GM12878 (cell line): ENCODE results near the gene ZNF232. TPM values are rescaled to one million over a fixed set of nuclear protein-coding genes. Genes with fewer than 3 reads are reported as not detected.

ENCODE experiments used
- ATF7 ChIP-seq: fragments of 450-650 bp; IDR thresholded peaks from 2 replicates; pipeline ENCODE4 v1.6.1; 2016; ENCODE audit warnings: low read depth, mild to moderate bottlenecking
- CEBPZ ChIP-seq: fragments of 150-350 bp; IDR thresholded peaks from 2 replicates; pipeline ENCODE4 v1.6.1; 2016; ENCODE audit warnings: low read depth, low read length
- CHD4 ChIP-seq: fragments of 200-600 bp; sonication (generic); IDR thresholded peaks from 2 replicates; pipeline ENCODE4 v1.6.1; 2016; ENCODE audit warnings: mild to moderate bottlenecking
- EED ChIP-seq: sonication (generic); IDR thresholded peaks from 2 replicates; pipeline ENCODE4 v1.6.1; 2016; ENCODE audit warnings: antibody characterized with exemption, low read depth
- GABPA ChIP-seq: IDR thresholded peaks from 2 replicates; pipeline ENCODE4 v1.6.1; 2014; ENCODE audit warnings: antibody characterized with exemption, low read depth, mild to moderate bottlenecking, inconsistent platforms
- IKZF1 ChIP-seq: fragments of 450-650 bp; conservative IDR thresholded peaks from 2 replicates; pipeline ENCODE4 v1.6.1; 2017; ENCODE audit warnings: antibody characterized with exemption, mild to moderate bottlenecking
- MEF2A ChIP-seq: IDR thresholded peaks from 2 replicates; pipeline ENCODE4 v1.6.1; 2011; ENCODE audit warnings: low read depth, mild to moderate bottlenecking, low read length, moderate library complexity; ENCODE audit not compliant: insufficient read depth
- MYB ChIP-seq: fragments of 150-350 bp; IDR thresholded peaks from 2 replicates; pipeline ENCODE4 v1.6.1; 2014; ENCODE audit warnings: mild to moderate bottlenecking, low read depth, low read length, borderline replicate concordance
- NFIC ChIP-seq: IDR thresholded peaks from 2 replicates; pipeline ENCODE4 v1.6.1; 2012; ENCODE audit warnings: low read depth, mild to moderate bottlenecking, inconsistent platforms, low read length, moderate library complexity
- PAX5 ChIP-seq: IDR thresholded peaks from 2 replicates; pipeline ENCODE4 v1.6.1; 2011; ENCODE audit warnings: low read depth, low read length, borderline replicate concordance
- PML ChIP-seq: IDR thresholded peaks from 2 replicates; pipeline ENCODE4 v1.6.1; 2012; ENCODE audit warnings: low read length, inconsistent platforms
- PRDM15 ChIP-seq: fragments of 450-650 bp; formaldehyde crosslinking; IDR thresholded peaks from 2 replicates; pipeline ENCODE4 v1.4.0; 2020; ENCODE audit warnings: mild to moderate bottlenecking, moderate library complexity
- RB1 ChIP-seq: fragments of 450-650 bp; formaldehyde crosslinking; IDR thresholded peaks from 2 replicates; pipeline ENCODE4 v1.6.1; 2017; ENCODE audit warnings: mild to moderate bottlenecking, borderline replicate concordance
- SIN3A ChIP-seq: IDR thresholded peaks from 2 replicates; pipeline ENCODE4 v1.6.1; 2012; ENCODE audit warnings: low read depth, low read length, improper control_type of control experiment
- SMAD5 ChIP-seq: IDR thresholded peaks from 2 replicates; pipeline ENCODE4 v1.6.1; 2016; ENCODE audit warnings: antibody characterized with exemption, low read depth
- SP1 ChIP-seq: IDR thresholded peaks from one replicate; pipeline ENCODE4 v1.6.1; 2011; ENCODE audit warnings: low read depth, low read length
- SREBF1 ChIP-seq: IDR thresholded peaks from 2 replicates; pipeline ENCODE4 v1.6.1; 2012; ENCODE audit warnings: mild to moderate bottlenecking, low read length
- SRF ChIP-seq, 2 experiments: IDR thresholded peaks; 2 replicates each; pipeline ENCODE4 v1.6.1; 2011; ENCODE audit warnings: low read depth in 2 of 2, low read length in 2 of 2, mild to moderate bottlenecking in 1 of 2, moderate library complexity in 1 of 2
- TAF1 ChIP-seq: IDR thresholded peaks from 2 replicates; pipeline ENCODE4 v1.6.1; 2011; ENCODE audit warnings: mild to moderate bottlenecking, low read depth, low read length, borderline replicate concordance
- TARDBP ChIP-seq: IDR thresholded peaks from 2 replicates; pipeline ENCODE4 v1.6.1; 2016; ENCODE audit warnings: borderline replicate concordance
- ZBED1 ChIP-seq: IDR thresholded peaks from 2 replicates; pipeline ENCODE4 v1.6.1; 2016; ENCODE audit warnings: borderline replicate concordance
- polyA plus RNA-seq, 11 experiments: library from polyadenylated mRNA; depleted of rRNA in 4 of 11; unstranded in 6 of 11; stranded (reverse) in 5 of 11; fragments of >200 nt; fragmentation: Nextera tagmentation in 4 of 11; fragmentation: Illumina TruSeq in 1 of 11; extraction: Ambion mirVana in 4 of 11; extraction: Trizol in 1 of 11; gene quantifications; 1 replicate in 1 of 11; 2 replicates in 10 of 11; pipeline versions ENCODE4 v1.2.1 to v1.2.3, GENCODE V29; 2011 to 2016; ENCODE audit warnings: inconsistent platforms in 2 of 11, missing spikeins in 2 of 11, low read depth in 1 of 11
- total RNA-seq, 4 experiments: library from RNA; depleted of rRNA in 3 of 4; stranded (reverse); fragments of >200 nt in 3 of 4; fragmentation: Illumina TruSeq in 1 of 4; extraction: Trizol in 1 of 4; gene quantifications; 2 replicates each; pipeline versions ENCODE4 v1.2.1 to v1.2.3, GENCODE V29; 2013 to 2021
- TF ChIP-seq, protein P1 (sequence below): fragments of 450-650 bp; IDR thresholded peaks from 2 replicates; pipeline ENCODE4 v1.6.1; 2017; ENCODE audit warnings: mild to moderate bottlenecking, low read depth, inconsistent platforms; ENCODE audit not compliant: poor library complexity, severe bottlenecking

Gene ZNF232
- total and polyA plus RNA-seq, 10 of the 15 experiments (the other 5 are each of a cell fraction or from before 2014, with no cell fraction given) = 10.1 to 15.7 (median 12.9) TPM

GRCh38 chr17:5078106-5079028 lies 33.3 kb downstream of the ZNF232 start, which contains the start of gene ZFP3 (continued):
- no peak for TF ChIP-seq PRDM15 (CRISPR knock-in tag)
- TF ChIP-seq SMAD5 = peak; percentile 21; the same call in 1 of the 2 replicates
- TF ChIP-seq ZBED1 = no peak
- TF ChIP-seq GABPA = peak; percentile 84; the same call in 1 of the 2 replicates
- peak; percentile 26; the same call in 1 of the 2 replicates for TF ChIP-seq TARDBP
- TF ChIP-seq SREBF1 = no peak
- TF ChIP-seq ATF7 = peak; percentile 22; the same call in 1 of the 2 replicates
- peak; percentile 96 for TF ChIP-seq PAX5
- TF ChIP-seq, protein P1, sequence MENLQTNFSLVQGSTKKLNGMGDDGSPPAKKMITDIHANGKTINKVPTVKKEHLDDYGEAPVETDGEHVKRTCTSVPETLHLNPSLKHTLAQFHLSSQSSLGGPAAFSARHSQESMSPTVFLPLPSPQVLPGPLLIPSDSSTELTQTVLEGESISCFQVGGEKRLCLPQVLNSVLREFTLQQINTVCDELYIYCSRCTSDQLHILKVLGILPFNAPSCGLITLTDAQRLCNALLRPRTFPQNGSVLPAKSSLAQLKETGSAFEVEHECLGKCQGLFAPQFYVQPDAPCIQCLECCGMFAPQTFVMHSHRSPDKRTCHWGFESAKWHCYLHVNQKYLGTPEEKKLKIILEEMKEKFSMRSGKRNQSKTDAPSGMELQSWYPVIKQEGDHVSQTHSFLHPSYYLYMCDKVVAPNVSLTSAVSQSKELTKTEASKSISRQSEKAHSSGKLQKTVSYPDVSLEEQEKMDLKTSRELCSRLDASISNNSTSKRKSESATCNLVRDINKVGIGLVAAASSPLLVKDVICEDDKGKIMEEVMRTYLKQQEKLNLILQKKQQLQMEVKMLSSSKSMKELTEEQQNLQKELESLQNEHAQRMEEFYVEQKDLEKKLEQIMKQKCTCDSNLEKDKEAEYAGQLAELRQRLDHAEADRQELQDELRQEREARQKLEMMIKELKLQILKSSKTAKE = peak; percentile 87
- TF ChIP-seq SIN3A = peak; percentile 25; the same call in 1 of the 2 replicates
- TF ChIP-seq MYB = no peak
- peak; percentile 67; the same call in 1 of the 2 replicates for TF ChIP-seq PML
- TF ChIP-seq NFIC = no peak
- no peak for TF ChIP-seq MEF2A
- TF ChIP-seq TAF1 = peak; percentile 51; the same call in 1 of the 2 replicates
- TF ChIP-seq IKZF1 = peak; percentile 91
- TF ChIP-seq CHD4 = no peak
- TF ChIP-seq SP1 = peak; percentile 54
- peak; percentile 49; the same call in 1 of the 2 replicates for TF ChIP-seq RB1
- TF ChIP-seq CEBPZ = no peak
- peak; percentile 56 to 66; a peak in 2 of 4 replicates for TF ChIP-seq SRF (IDR thresholded peaks at IDR 0.05; ENCODE audit: low read depth in 2 of 2, low read length in 2 of 2)
- peak; percentile 73 for TF ChIP-seq EED
